ENCODE results near the gene MRGPRG.

MRGPRG gene

GRCh38 chr11:3193373-3194015 lies 25.1 kb downstream of the MRGPRG start:
- no peak for DNase-seq

GRCh38 chr11:3192511-3193372 lies 25.9 kb downstream of the MRGPRG start:
- no peak for DNase-seq

GRCh38 chr11:3191586-3192324 lies 26.9 kb downstream of the MRGPRG start:
- no peak for DNase-seq

- no peak for DNase-seq
Observed at GRCh38 chr11:3190600-3190999, 28.0 kb downstream of the MRGPRG start.

GRCh38 chr11:3189886-3190583 lies 28.6 kb downstream of the MRGPRG start:
- no peak for DNase-seq

- DNase-seq: no peak
Observed at GRCh38 chr11:3189196-3189843, 29.3 kb downstream of the MRGPRG start.

- no peak for DNase-seq
Observed at GRCh38 chr11:3188496-3189195, 30.0 kb downstream of the MRGPRG start.

- no peak for DNase-seq
Observed at GRCh38 chr11:3186166-3186953, 32.3 kb downstream of the MRGPRG start.

GRCh38 chr11:3184732-3185347 lies 33.8 kb downstream of the MRGPRG start:
- DNase-seq: no peak

GRCh38 chr11:3183523-3183922 lies 35.1 kb downstream of the MRGPRG start:
- DNase-seq: no peak

- no peak for DNase-seq
Observed at GRCh38 chr11:3182462-3182852, 36.2 kb downstream of the MRGPRG start.

- no peak for DNase-seq
Observed at GRCh38 chr11:3181725-3182461, 36.7 kb downstream of the MRGPRG start.

- DNase-seq: no peak
Observed at GRCh38 chr11:3180869-3181268, 37.7 kb downstream of the MRGPRG start.

GRCh38 chr11:3178349-3178748 lies 40.3 kb downstream of the MRGPRG start:
- DNase-seq: no peak

- peak; percentile 62 for DNase-seq
Observed at GRCh38 chr11:3177931-3178330, 40.7 kb downstream of the MRGPRG start.

- no peak for DNase-seq
Observed at GRCh38 chr11:3176487-3176886, 42.1 kb downstream of the MRGPRG start.

GRCh38 chr11:3175194-3175593 lies 43.4 kb downstream of the MRGPRG start:
- no peak for DNase-seq

- no peak for DNase-seq
Observed at GRCh38 chr11:3174387-3174786, 44.2 kb downstream of the MRGPRG start.

GRCh38 chr11:3173795-3174194 lies 44.8 kb downstream of the MRGPRG start:
- no peak for DNase-seq

Data from suppressor macrophage treated with lipopolysaccharide for 4 hours (primary cell).